GM12878 (cell line): Measurements from ENCODE around the gene TNRC6C. TPM values are rescaled to one million over a fixed set of nuclear protein-coding genes. Genes with fewer than 3 reads are reported as not detected.

Experiments
- ATF7 ChIP-seq: fragments of 450-650 bp; IDR thresholded peaks from 2 replicates; pipeline ENCODE4 v1.6.1; 2016; ENCODE audit warnings: low read depth, mild to moderate bottlenecking
- CREM ChIP-seq: IDR thresholded peaks from 2 replicates; pipeline ENCODE4 v1.6.1; 2014; ENCODE audit warnings: antibody characterized with exemption, low read depth
- DPF2 ChIP-seq: fragments of 450-650 bp; IDR thresholded peaks from 2 replicates; pipeline ENCODE4 v1.6.1; 2017; ENCODE audit warnings: mild to moderate bottlenecking
- EED ChIP-seq: sonication (generic); IDR thresholded peaks from 2 replicates; pipeline ENCODE4 v1.6.1; 2016; ENCODE audit warnings: antibody characterized with exemption, low read depth
- HDGF ChIP-seq: fragments of 450-650 bp; IDR thresholded peaks from 2 replicates; pipeline ENCODE4 v1.6.1; 2016; ENCODE audit warnings: antibody characterized with exemption
- IKZF1 ChIP-seq: fragments of 450-650 bp; conservative IDR thresholded peaks from 2 replicates; pipeline ENCODE4 v1.6.1; 2017; ENCODE audit warnings: antibody characterized with exemption, mild to moderate bottlenecking
- IKZF2 ChIP-seq, 2 experiments: fragments of 450-650 bp; IDR thresholded peaks; 2 replicates each; pipeline ENCODE4 v1.6.1; 2017; ENCODE audit warnings: mild to moderate bottlenecking in 2 of 2, moderate library complexity in 2 of 2
- MTA2 ChIP-seq: fragments of 450-650 bp; IDR thresholded peaks from 2 replicates; pipeline ENCODE4 v1.6.1; 2016; ENCODE audit warnings: low read depth, mild to moderate bottlenecking, moderate library complexity
- MYC ChIP-seq: IDR thresholded peaks from 2 replicates; pipeline ENCODE4 v1.6.1; 2011; ENCODE audit warnings: mild to moderate bottlenecking, low read length, moderate library complexity, inconsistent platforms; ENCODE audit not compliant: insufficient read depth, insufficient replicate concordance, insufficient read length, severe bottlenecking
- NFXL1 ChIP-seq: fragments of 450-650 bp; IDR thresholded peaks from 2 replicates; pipeline ENCODE4 v1.6.1; 2017; ENCODE audit warnings: antibody characterized with exemption, mild to moderate bottlenecking, borderline replicate concordance
- NR2C2 ChIP-seq: IDR thresholded peaks from 2 replicates; pipeline ENCODE4 v1.6.1; 2011; ENCODE audit warnings: borderline replicate concordance, low read depth; ENCODE audit not compliant: control insufficient read depth, insufficient read length
- POLR2A ChIP-seq: IDR thresholded peaks from 2 replicates; pipeline ENCODE4 v1.6.1; 2011; ENCODE audit warnings: low read depth, mild to moderate bottlenecking, low read length
- POLR2AphosphoS2 ChIP-seq: IDR thresholded peaks from 2 replicates; pipeline ENCODE4 v1.6.1; 2011; ENCODE audit warnings: low read depth, mild to moderate bottlenecking, low read length, improper control_type of control experiment, moderate library complexity
- RELA ChIP-seq: fragments of 450-650 bp; IDR thresholded peaks from 2 replicates; pipeline ENCODE4 v1.8.0; 2014; ENCODE audit warnings: borderline replicate concordance; ENCODE audit not compliant: partially characterized antibody
- SMAD5 ChIP-seq: IDR thresholded peaks from 2 replicates; pipeline ENCODE4 v1.6.1; 2016; ENCODE audit warnings: antibody characterized with exemption, low read depth
- STAT1 ChIP-seq: fragments of 450-650 bp; conservative IDR thresholded peaks from 2 replicates; pipeline ENCODE4 v1.6.1; 2014; ENCODE audit warnings: antibody characterized with exemption, mild to moderate bottlenecking
- ZBED1 ChIP-seq: IDR thresholded peaks from 2 replicates; pipeline ENCODE4 v1.6.1; 2016; ENCODE audit warnings: borderline replicate concordance
- polyA plus RNA-seq, 11 experiments: library from polyadenylated mRNA; depleted of rRNA in 4 of 11; unstranded in 6 of 11; stranded (reverse) in 5 of 11; fragments of >200 nt; fragmentation: Nextera tagmentation in 4 of 11; fragmentation: Illumina TruSeq in 1 of 11; extraction: Ambion mirVana in 4 of 11; extraction: Trizol in 1 of 11; gene quantifications; 1 replicate in 1 of 11; 2 replicates in 10 of 11; pipeline versions ENCODE4 v1.2.1 to v1.2.3, GENCODE V29; 2011 to 2016; ENCODE audit warnings: inconsistent platforms in 2 of 11, missing spikeins in 2 of 11, low read depth in 1 of 11
- total RNA-seq, 4 experiments: library from RNA; depleted of rRNA in 3 of 4; stranded (reverse); fragments of >200 nt in 3 of 4; fragmentation: Illumina TruSeq in 1 of 4; extraction: Trizol in 1 of 4; gene quantifications; 2 replicates each; pipeline versions ENCODE4 v1.2.1 to v1.2.3, GENCODE V29; 2013 to 2021
- TF ChIP-seq, protein P1 (sequence below): fragments of 450-650 bp; IDR thresholded peaks from 2 replicates; pipeline ENCODE4 v1.6.1; 2018; ENCODE audit warnings: borderline replicate concordance, mild to moderate bottlenecking; ENCODE audit not compliant: partially characterized antibody
- TF ChIP-seq, protein P2 (sequence below): IDR thresholded peaks from 2 replicates; pipeline ENCODE4 v1.6.1; 2012; ENCODE audit warnings: improper control_type of control experiment, low read depth, low read length; ENCODE audit not compliant: insufficient replicate concordance
- TF ChIP-seq, protein P3 (sequence below): fragments of 450-650 bp; IDR thresholded peaks from 2 replicates; pipeline ENCODE4 v1.6.1; 2017; ENCODE audit warnings: mild to moderate bottlenecking, low read depth, inconsistent platforms; ENCODE audit not compliant: poor library complexity, severe bottlenecking

Gene TNRC6C
- total and polyA plus RNA-seq, 10 of the 15 experiments (the other 5 are each of a cell fraction or from before 2014, with no cell fraction given): 0.40 to 6.1 (median 0.96) TPM

GRCh38 chr17:78147315-78147998 is 189.0 kb downstream of the TNRC6C start (continued):
- TF ChIP-seq POLR2AphosphoS2 (no peak), IKZF1 (peak; percentile 90), SMAD5 (no peak), MYC (no peak), MTA2 (peak; percentile 93), POLR2A (peak; percentile 49; the same call in 1 of the 2 replicates), EED (peak; percentile 49), NR2C2 (no peak), HDGF (peak; percentile 67), RELA (peak; percentile 86), DPF2 (peak; percentile 90), ATF7 (peak; percentile 98), CREM (peak; percentile 93), STAT1 (no peak), ZBED1 (no peak), IKZF2 (IDR thresholded peaks at IDR 0.05) (peak; percentile 78 to 83; a peak in 3 of 4 replicates), NFXL1 (no peak)
- TF ChIP-seq, protein P1, sequence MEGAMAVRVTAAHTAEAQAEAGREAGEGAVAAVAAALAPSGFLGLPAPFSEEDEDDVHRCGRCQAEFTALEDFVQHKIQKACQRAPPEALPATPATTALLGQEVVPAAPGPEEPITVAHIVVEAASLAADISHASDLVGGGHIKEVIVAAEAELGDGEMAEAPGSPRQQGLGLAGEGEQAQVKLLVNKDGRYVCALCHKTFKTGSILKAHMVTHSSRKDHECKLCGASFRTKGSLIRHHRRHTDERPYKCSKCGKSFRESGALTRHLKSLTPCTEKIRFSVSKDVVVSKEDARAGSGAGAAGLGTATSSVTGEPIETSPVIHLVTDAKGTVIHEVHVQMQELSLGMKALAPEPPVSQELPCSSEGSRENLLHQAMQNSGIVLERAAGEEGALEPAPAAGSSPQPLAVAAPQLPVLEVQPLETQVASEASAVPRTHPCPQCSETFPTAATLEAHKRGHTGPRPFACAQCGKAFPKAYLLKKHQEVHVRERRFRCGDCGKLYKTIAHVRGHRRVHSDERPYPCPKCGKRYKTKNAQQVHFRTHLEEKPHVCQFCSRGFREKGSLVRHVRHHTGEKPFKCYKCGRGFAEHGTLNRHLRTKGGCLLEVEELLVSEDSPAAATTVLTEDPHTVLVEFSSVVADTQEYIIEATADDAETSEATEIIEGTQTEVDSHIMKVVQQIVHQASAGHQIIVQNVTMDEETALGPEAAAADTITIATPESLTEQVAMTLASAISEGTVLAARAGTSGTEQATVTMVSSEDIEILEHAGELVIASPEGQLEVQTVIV: no peak
- TF ChIP-seq, protein P2, sequence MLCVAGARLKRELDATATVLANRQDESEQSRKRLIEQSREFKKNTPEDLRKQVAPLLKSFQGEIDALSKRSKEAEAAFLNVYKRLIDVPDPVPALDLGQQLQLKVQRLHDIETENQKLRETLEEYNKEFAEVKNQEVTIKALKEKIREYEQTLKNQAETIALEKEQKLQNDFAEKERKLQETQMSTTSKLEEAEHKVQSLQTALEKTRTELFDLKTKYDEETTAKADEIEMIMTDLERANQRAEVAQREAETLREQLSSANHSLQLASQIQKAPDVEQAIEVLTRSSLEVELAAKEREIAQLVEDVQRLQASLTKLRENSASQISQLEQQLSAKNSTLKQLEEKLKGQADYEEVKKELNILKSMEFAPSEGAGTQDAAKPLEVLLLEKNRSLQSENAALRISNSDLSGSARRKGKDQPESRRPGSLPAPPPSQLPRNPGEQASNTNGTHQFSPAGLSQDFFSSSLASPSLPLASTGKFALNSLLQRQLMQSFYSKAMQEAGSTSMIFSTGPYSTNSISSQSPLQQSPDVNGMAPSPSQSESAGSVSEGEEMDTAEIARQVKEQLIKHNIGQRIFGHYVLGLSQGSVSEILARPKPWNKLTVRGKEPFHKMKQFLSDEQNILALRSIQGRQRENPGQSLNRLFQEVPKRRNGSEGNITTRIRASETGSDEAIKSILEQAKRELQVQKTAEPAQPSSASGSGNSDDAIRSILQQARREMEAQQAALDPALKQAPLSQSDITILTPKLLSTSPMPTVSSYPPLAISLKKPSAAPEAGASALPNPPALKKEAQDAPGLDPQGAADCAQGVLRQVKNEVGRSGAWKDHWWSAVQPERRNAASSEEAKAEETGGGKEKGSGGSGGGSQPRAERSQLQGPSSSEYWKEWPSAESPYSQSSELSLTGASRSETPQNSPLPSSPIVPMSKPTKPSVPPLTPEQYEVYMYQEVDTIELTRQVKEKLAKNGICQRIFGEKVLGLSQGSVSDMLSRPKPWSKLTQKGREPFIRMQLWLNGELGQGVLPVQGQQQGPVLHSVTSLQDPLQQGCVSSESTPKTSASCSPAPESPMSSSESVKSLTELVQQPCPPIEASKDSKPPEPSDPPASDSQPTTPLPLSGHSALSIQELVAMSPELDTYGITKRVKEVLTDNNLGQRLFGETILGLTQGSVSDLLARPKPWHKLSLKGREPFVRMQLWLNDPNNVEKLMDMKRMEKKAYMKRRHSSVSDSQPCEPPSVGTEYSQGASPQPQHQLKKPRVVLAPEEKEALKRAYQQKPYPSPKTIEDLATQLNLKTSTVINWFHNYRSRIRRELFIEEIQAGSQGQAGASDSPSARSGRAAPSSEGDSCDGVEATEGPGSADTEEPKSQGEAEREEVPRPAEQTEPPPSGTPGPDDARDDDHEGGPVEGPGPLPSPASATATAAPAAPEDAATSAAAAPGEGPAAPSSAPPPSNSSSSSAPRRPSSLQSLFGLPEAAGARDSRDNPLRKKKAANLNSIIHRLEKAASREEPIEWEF: peak; percentile 20
- TF ChIP-seq, protein P3, sequence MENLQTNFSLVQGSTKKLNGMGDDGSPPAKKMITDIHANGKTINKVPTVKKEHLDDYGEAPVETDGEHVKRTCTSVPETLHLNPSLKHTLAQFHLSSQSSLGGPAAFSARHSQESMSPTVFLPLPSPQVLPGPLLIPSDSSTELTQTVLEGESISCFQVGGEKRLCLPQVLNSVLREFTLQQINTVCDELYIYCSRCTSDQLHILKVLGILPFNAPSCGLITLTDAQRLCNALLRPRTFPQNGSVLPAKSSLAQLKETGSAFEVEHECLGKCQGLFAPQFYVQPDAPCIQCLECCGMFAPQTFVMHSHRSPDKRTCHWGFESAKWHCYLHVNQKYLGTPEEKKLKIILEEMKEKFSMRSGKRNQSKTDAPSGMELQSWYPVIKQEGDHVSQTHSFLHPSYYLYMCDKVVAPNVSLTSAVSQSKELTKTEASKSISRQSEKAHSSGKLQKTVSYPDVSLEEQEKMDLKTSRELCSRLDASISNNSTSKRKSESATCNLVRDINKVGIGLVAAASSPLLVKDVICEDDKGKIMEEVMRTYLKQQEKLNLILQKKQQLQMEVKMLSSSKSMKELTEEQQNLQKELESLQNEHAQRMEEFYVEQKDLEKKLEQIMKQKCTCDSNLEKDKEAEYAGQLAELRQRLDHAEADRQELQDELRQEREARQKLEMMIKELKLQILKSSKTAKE: peak; percentile 82
